Stimulated activated CD4-positive, alpha-beta T cell treated with anti-CD3 and anti-CD28 coated beads, Interleukin-2, amount 100 ng/mL, for 48 hours (primary cell): ENCODE measurements around the gene UQCRC2.
"Not testable (repeated sequence)": the region's sequence is repeated elsewhere in the genome, so short reads cannot be mapped to it uniquely, and the experiment has no call there.

Experiments
- DNase-seq, 2 donors: peaks; one replicate each; pipeline ENCODE4 v3.0.0-alpha.2; 2020

Gene UQCRC2

DNA sequence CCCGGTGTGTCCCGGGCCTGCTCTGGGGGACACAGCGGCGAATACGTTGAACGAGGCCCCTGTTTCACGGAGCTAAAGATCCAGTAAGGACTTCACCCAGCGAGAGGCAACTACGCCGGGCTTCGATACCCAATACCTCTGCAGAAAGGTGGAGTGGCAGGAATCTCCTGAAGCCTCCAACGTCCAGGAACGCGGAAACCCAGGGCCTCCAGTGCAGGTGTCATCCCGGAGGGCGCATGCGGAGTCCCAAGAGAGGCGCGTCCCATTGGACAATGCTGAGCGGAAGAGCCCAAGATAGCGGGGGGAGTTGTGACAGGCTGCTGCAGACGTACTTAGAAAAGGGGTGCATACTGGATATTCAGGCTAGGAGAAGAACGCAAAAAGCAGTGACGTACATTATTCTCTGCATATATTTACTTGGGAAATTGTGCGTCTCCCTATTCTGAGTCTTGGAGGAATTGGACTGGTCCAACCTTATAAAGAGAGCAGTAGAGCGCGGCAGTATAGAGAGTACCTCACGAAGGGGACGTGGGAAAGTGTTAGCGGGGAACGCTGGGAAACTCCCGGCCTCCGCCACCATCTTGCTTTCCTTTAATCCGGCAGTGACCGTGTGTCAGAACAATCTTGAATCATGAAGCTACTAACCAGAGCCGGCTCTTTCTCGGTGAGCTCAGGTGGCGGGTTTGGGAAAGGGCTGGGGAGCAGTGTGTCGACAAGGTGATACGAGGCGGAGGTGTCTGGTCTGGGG lies at the start of gene UQCRC2:
Gene UQCRC2 (plus strand): TSS at position 569 of the 748 bp plus-strand sequence. CDS start 63 bp downstream, at position 632.
- DNase-seq, result peak; percentile 75 to 80

GRCh38 chr16:21932650-21933049 lies 20.5 kb upstream of the UQCRC2 start:
- DNase-seq, result not testable (repeated sequence)

DNA sequence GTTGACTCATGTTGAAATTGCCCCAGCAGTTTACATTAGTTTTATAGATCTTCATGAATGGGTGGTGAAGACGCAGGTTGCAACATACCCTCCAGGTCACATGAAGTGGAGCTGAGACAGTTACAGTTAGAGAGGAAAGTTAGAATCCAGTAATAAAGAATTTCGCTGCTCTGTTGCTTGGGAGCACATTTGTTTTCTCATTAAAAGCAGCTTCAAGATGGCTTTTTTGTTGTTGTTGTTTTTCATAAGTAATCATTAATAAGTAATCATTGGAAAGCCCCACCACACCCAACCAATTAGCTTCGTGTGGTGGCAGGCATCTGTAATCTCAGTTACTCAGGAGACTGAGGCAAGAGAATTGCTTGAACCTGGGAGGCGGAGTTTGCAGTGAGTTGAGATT lies 19.8 kb upstream of the UQCRC2 start:
- not testable (repeated sequence) for DNase-seq

DNA sequence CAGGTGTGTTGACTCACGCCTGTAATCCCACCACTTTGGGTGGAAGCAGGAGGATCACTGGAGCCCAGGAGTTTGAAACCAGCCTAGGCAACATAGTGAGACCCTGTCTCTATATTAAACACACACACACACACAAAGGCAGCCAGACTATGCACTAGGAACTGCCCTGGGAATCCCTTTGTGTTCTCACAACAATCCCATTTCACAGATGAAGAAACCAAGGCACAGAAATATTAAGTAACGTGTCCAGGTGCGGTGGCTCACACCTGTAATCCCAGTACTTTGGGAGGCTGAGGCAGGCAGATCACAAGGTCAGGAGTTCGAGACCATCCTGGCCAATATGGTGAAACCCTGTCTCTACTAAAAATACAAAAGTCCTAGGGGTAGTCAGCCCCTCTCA lies 19.4 kb upstream of the UQCRC2 start:
- DNase-seq, result not testable (repeated sequence)

DNA sequence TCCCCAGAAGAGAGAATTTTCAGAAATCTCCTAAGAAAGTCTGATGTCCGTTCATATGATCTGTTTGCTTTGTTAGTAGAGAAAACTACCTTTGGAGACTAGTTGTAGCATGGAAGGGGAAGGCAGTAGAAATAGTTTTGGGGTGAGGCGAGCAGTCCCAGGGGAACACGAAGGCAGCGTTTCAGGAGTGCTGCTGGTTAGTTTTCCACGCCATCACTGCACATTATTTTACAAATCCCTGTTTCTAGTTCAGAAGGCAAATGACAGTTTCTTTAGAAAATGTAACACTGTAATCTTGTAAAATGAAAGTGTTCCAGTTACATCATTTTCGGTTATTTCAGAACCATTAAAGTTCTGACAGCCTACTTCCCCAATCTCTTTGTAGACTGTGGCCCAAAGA lies 16.9 kb upstream of the UQCRC2 start:
- DNase-seq, result not testable (repeated sequence)

DNA sequence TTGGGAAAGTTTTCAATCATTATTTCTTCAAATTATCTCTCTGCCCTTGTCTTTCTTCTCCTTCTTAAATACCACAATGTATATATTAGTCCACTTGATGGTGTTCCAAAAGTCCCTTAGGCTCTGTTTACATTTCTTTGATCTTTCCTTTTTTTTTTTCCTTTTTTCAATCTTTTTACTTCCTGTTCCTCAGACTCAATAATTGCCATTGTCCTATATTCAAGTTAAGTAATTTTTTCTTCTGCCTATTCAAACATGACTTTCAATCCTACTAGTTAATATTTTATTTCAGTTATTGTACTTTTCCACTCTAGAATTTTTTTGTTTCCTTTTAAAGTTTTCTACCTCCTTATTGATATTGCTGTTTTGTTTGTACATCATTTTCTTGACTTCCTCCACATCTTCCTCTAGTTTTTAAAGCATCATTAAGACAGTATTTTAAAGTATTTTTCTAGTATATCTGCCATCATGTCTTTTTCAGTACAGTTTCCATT lies 15.8 kb upstream of the UQCRC2 start:
- DNase-seq, result no peak

GRCh38 chr16:21940570-21940969 lies 12.6 kb upstream of the UQCRC2 start:
- DNase-seq, result no peak

- no peak for DNase-seq
These were observed 9.6 kb upstream of the UQCRC2 start for GRCh38 chr16:21943571-21943970.

DNA sequence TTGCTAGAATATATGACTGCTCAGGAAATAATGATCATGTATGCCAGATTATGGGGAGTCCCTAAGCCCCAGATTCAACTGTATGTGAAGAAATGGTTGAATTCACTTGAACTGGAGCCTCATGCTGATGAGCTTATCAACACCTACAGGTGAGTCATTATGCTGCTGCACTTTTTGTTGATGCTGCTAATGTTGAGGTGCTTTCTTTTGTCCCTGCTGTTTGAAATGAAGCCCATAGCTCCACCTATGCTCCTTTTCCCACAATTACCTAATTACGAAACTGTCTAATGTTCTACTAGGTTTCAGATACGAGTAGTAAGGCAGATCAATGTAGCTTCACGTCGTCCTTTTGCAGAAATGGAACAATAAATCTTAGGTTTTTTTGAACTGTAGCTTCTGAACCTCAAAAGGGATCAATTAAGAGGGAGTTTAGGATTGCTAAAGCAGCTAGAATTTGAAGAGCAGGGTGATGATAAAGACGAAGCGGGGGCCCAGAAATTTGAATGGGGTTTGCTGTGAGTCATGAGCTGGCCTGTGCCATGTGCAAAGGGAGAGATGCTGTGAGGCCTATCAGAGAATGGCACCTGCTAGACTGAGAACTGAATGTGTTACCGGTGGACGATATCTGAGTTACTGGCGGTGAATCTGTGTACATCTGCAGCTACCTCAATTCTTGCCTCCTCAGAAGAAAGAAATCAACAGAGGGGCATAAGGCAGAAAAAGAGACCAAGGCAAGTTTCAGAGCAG lies 6.1 kb upstream of the UQCRC2 start:
- no peak for DNase-seq

DNA sequence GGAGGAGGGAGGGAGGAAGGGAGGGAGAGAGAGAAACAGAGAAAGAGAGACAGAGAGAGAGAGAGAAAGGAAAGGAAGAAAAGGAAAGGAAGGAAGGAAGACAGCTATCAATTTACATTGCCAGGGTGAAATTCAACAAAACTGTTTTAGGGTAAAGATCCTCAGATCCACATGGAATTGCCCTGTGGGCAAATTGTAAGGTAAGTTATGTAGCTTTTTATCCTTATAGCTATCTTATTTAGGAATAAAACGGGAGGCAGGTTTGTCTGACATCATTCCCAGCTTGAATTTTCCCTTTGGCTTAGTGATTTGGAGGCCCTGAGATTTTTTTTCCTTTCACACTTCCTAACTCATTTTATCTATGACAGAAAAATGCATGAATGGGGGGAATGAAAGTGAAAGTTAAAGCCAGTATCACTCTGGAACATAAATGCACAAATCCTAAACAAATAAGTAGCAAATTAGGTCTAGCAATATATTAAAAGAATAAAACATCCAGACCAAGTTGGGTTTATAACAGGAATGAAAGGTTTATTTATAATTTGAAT lies 3.4 kb upstream of the UQCRC2 start:
- DNase-seq, result no peak

- DNase-seq, result no peak
These were observed 2.2 kb upstream of the UQCRC2 start for GRCh38 chr16:21950782-21951521.

DNA sequence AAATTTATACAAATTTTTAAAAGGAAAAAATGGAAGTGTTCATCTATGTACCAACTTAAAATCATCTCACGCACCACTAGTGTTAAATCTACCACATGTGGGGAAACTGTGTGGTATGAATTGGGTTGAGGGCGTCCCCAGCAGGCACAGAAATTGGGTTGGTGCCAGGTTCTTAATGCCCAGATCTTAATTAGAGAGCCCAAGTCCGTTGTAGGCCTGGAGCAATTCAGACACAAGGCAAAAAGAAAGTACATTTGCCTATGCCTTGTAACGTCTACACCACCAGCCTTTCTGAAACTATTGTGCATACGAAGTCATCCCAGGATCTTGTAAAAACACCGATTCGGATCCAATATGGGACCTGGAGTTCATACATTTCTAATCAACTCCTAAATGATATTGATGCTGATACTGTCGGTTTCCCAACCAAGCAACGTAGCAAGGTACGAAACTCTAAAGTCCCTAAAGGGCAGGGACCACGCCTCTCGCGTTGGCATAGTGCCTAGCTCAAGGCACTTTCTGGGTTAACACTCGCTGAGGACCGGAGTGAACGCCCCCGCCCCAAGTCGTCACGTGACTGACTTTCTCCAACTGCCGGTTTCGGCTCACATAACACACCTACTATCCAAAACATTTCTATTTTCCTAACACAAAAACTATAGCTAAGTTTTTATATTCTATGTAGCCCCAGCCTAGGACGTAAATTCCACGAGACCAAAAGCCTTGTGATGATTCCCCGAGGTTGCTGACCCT lies 945 bp upstream of the UQCRC2 start:
- peak; percentile 61 to 64 for DNase-seq

- no peak for DNase-seq
These were observed 361 bp downstream of the UQCRC2 start for GRCh38 chr16:21953541-21953902.

GRCh38 chr16:21957714-21958346 lies 4.7 kb downstream of the UQCRC2 start:
- DNase-seq, result no peak

GRCh38 chr16:21959050-21959449 lies 5.9 kb downstream of the UQCRC2 start:
- DNase-seq, result no peak

- no peak for DNase-seq
These were observed 9.3 kb downstream of the UQCRC2 start for GRCh38 chr16:21962475-21962874.

DNA sequence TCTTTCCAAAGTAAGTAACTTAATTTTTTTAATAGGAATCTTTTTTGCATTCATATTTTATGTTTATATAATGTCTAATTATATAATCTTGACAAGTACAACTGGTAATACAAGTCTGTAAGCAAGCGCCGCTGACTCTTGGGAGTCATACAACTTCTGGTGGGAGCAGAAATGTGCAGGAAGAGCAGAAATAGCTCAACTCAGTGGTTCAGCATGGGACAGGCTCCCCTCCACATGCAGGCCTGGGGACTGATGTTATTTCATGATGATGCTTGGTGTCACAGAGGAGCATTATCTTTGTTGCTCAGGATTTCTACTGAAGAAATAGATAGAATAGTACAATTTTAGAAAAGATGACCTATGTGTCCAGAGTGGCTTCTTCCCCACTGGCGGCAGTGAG lies 10.7 kb downstream of the UQCRC2 start:
- no peak for DNase-seq

GRCh38 chr16:21964353-21964752 lies 11.2 kb downstream of the UQCRC2 start:
- DNase-seq, result no peak

DNA sequence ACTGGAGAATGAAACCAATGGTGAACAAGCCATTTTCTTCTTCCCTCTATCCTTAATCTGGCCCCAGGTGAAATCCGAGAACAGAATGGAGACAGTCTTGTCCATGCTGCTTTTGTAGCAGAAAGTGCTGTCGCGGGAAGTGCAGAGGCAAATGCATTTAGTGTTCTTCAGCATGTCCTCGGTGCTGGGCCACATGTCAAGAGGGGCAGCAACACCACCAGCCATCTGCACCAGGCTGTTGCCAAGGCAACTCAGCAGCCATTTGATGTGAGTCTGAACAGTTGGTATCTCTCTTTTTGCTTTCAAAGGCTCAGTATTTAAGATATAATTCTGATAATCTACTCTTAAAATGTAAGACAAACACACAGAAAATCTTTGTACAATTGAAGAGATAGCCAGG lies 18.7 kb downstream of the UQCRC2 start:
- DNase-seq, result no peak

DNA sequence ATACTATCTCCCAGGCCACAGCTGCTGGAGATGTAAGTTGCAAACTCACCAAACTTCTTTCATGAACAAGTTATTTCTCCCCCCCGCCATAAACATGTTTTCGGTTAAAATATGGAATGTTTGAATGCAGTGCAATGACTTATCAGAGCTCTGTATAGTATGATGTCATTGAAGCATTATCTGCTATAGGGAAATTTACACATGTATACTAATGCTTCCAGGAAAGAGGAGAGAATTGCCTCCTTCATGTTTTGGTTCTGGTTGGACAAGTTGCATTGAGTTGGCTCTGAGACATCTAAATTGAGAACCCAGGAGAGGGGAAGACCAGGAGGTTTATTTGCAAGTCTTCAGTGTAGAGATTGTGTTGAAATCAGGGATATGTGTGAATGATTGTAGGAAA lies 20.8 kb downstream of the UQCRC2 start:
- no peak for DNase-seq

- DNase-seq, result no peak
These were observed 26.9 kb downstream of the UQCRC2 start for GRCh38 chr16:21980032-21980431.

GRCh38 chr16:21982108-21982507 lies 28.9 kb downstream of the UQCRC2 start:
- no peak for DNase-seq
